HG02884 (cell line): ENCODE data around the gene ZNF3.

ENCODE experiments used
- ATAC-seq: cut with Tn5 transposase; IDR thresholded peaks from one replicate; pipeline ENCODE4 v1.9.1; 2021; ENCODE audit warnings: mild to moderate bottlenecking, moderate library complexity; ENCODE audit not compliant: unreplicated experiment

Gene ZNF3

GRCh38 chr7:100057006-100057405 is 24.5 kb downstream of the ZNF3 start:
- ATAC-seq = no peak

- ATAC-seq = no peak
These were observed 28.3 kb downstream of the ZNF3 start for GRCh38 chr7:100053215-100053614.

- no peak for ATAC-seq
These were observed 29.9 kb downstream of the ZNF3 start for GRCh38 chr7:100051611-100052010.

GRCh38 chr7:100049441-100050291 is 31.9 kb downstream of the ZNF3 start, which contains the start of gene ZSCAN21:
Gene ZSCAN21, plus strand, starts transcription at chr7:100049774. Its CDS starts 7,233 bp downstream, at chr7:100057007.
- peak; percentile 81 for ATAC-seq

GRCh38 chr7:100048680-100049079 is 32.8 kb downstream of the ZNF3 start:
- no peak for ATAC-seq

GRCh38 chr7:100044718-100045117 is 36.8 kb downstream of the ZNF3 start:
- ATAC-seq = no peak

GRCh38 chr7:100040575-100040974 is 40.9 kb downstream of the ZNF3 start:
- ATAC-seq = no peak

DNA sequence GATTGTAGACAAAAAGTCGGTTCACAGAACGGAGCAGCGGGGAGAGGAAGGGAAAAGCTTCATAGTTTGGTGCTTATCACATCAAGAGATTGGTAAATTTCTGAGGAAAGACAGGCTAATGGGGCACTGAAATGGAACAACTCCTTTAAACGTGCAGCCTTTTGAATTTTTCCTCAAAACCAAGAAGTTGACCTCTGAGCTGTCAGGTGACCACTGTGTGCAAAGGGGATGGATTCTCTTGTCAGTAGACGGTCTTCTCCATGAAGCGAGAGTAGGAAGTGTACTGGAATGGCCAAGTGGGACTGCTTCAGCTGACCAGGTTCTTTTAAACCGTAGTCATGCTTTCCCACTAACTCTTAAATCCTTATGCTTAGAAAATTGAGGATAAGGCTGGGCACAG is 43.2 kb downstream of the ZNF3 start:
- no peak for ATAC-seq

GRCh38 chr7:100035876-100036275 is 45.6 kb downstream of the ZNF3 start:
- ATAC-seq = no peak

- no peak for ATAC-seq
These were observed 46.5 kb downstream of the ZNF3 start for GRCh38 chr7:100034871-100035510.

GRCh38 chr7:100033526-100033925 is 48.0 kb downstream of the ZNF3 start:
- no peak for ATAC-seq

DNA sequence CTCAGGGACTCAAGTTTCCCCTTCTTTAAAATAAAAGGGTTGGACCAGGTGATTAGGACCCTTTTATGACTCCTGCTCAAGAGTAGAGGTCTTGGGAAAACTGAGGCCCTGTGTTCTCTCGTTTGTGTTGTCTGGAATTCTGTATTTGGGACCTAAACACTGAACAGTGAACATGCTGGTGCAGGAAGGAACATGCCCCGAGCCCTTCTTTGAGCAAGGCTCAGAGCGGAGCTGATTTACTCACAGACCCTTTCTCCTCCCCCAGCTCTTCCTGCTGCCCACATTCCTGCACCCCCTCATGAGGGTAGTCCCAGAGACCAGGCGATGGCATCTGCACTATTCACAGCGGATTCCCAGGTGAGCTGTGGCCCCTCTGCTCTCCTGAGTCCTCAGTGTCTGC is 51.9 kb downstream of the ZNF3 start:
- no peak for ATAC-seq

GRCh38 chr7:100027197-100027596 is 54.3 kb downstream of the ZNF3 start:
- no peak for ATAC-seq

DNA sequence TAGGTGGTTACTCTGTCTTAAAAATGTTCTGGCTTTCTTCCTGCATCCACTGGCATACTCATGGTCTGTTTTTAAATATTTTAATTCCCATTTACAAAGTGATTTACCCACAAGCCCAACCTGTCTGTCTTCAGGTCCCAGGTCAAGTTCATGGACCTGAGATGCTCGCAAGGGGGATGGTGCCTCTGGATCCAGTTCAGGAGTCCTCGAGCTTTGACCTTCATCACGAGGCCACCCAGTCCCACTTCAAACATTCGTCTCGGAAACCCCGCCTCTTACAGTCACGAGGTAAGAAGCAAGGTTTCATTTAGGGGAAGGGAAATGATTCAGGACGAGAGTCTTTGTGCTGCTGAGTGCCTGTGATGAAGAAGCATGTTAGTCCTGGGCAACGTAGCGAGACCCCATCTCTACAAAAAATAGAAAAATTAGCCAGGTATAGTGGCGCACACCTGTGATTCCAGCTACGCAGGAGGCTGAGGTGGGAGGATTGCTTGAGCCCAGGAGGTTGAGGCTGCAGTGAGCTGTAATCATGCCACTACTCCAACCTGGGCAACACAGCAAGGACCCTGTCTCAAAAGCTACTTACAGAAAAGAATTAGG is 57.4 kb downstream of the ZNF3 start:
- no peak for ATAC-seq

DNA sequence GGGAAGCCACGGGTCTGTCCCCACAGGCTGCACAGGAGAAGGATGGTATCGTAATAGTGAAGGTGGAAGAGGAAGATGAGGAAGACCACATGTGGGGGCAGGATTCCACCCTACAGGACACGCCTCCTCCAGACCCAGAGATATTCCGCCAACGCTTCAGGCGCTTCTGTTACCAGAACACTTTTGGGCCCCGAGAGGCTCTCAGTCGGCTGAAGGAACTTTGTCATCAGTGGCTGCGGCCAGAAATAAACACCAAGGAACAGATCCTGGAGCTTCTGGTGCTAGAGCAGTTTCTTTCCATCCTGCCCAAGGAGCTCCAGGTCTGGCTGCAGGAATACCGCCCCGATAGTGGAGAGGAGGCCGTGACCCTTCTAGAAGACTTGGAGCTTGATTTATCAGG is 58.0 kb downstream of the ZNF3 start:
- ATAC-seq = no peak

GRCh38 chr7:100022621-100023020 is 58.9 kb downstream of the ZNF3 start:
- ATAC-seq = no peak

DNA sequence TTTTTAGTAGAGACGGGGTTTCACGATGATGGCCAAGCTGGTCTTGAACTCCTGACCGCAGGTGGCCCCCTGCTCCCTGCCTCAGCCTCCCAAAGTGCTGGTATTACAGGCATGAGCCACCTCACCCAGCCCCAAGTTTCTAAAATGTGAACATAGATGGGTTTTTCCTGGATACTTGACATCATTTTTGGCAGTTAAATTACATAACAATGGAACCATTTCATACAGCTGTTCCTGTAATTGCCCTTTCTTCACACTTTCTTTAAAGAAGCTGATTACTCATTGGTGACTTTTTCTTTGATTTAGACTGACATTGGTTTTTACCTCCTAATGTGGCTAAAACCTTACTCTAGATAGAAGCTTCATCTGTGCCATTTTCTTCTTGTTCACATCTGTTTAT is 60.2 kb downstream of the ZNF3 start:
- ATAC-seq = no peak
